K562 (cell line): ENCODE results near the gene IL4I1. TPM values are rescaled to one million over a fixed set of nuclear protein-coding genes. Genes with fewer than 3 reads are reported as not detected.

ENCODE experiments used
- CC2D1A ChIP-seq: fragments of 450-650 bp; IDR thresholded peaks from 2 replicates; pipeline ENCODE4 v1.6.1; 2017; ENCODE audit warnings: mild to moderate bottlenecking
- DIDO1 ChIP-seq: fragments of 450-650 bp; IDR thresholded peaks from 2 replicates; pipeline ENCODE4 v1.6.1; 2016; ENCODE audit warnings: low read depth, missing biosample characterization, missing genetic modification characterization
- KDM1A ChIP-seq, 2 experiments: fragments of 450-650 bp; IDR thresholded peaks; 2 replicates each; pipeline ENCODE4 v1.6.1; 2016; ENCODE audit warnings: mild to moderate bottlenecking in 2 of 2
- PCBP1 ChIP-seq: fragments of 200-400 bp; formaldehyde crosslinking; IDR thresholded peaks from 2 replicates; pipeline ENCODE4 v1.6.1; 2018; ENCODE audit warnings: mild to moderate bottlenecking, low read depth, low read length; ENCODE audit not compliant: poor library complexity, severe bottlenecking
- PHF21A ChIP-seq: fragments of 450-650 bp; IDR thresholded peaks from 2 replicates; pipeline ENCODE4 v1.6.1; 2017; ENCODE audit warnings: low read depth, borderline replicate concordance
- POLR2G ChIP-seq: fragments of 200-400 bp; formaldehyde crosslinking; IDR thresholded peaks from 2 replicates; pipeline ENCODE4 v1.6.1; 2017; ENCODE audit warnings: low read depth, mild to moderate bottlenecking, antibody characterized with exemption, low read length, moderate library complexity
- polyA plus RNA-seq, 8 experiments: library from polyadenylated mRNA; depleted of rRNA in 4 of 8; stranded (reverse) in 5 of 8; unstranded in 3 of 8; fragments of >200 nt; fragmentation: Nextera tagmentation in 2 of 8; fragmentation: Illumina TruSeq in 1 of 8; extraction: Ambion mirVana in 2 of 8; extraction: Trizol in 1 of 8; gene quantifications; 2 replicates each; pipeline versions ENCODE4 v1.2.1 to v1.2.3, GENCODE V29; 2011 to 2014; ENCODE audit warnings: inconsistent platforms in 1 of 8, missing spikeins in 1 of 8
- total RNA-seq, 7 experiments: library from RNA; depleted of rRNA in 6 of 7; stranded (reverse); fragments of >200 nt in 6 of 7; fragmentation: Illumina TruSeq in 2 of 7; extraction: Trizol in 2 of 7; gene quantifications; 2 replicates each; pipeline versions ENCODE4 v1.2.1 to v1.2.3, GENCODE V29; 2011 to 2021; ENCODE audit warnings: low replicate concordance in 1 of 7
- TF ChIP-seq, protein P1 (sequence below), 2 experiments: fragments of 450-650 bp; conservative IDR thresholded peaks; 2 replicates each; pipeline ENCODE4 v1.6.1; 2017; ENCODE audit warnings: mild to moderate bottlenecking in 2 of 2, moderate library complexity in 2 of 2

Gene IL4I1
- total and polyA plus RNA-seq, 9 of the 15 experiments (the other 6 are each of a cell fraction or from before 2014, with no cell fraction given) = 0.06 to 0.95 (median 0.43) TPM; not detected in 2

DNA sequence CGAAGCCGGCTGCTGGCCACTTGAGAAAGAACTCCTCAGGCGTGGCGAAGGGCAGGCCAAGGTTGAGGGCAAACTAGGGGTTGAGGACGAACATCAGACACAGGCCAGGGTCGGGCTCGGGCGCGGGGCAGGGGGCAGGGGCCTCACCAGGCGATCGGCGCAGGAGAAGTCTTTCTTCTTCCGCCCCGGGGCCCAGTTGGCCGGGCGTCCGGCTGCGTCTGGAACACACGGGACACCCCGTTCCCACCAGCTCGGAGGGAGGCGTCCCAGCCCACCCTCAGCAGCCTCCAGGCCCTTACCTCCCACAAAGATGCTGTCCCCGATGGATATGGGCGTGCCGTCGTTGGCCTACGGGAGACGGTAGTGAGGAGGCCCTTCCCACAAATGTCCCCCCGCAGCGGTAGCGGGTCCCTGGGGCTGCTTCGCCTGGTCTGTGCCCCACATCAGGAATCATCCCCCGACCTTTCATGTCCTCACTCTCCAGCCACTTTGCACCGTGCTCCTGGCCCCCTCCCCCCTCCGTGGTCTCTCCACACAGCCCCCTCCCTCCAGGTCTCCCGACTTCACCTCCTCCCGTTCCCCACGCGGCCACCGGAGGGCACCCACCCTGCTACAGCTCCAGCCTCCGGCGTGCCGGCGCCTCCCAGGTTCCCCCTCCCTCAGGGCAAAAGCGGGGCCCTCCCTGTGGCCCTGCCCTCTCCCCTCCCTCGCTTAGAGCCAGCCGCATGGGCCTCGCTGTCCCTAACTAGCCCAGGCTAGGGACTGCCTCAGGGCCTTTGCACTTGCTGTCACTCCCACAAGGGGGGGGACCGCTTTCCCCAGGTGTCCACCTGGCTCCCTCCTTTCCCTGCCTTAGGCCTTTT is 34.1 kb downstream of the IL4I1 start (continued):
- TF ChIP-seq, protein P1, sequence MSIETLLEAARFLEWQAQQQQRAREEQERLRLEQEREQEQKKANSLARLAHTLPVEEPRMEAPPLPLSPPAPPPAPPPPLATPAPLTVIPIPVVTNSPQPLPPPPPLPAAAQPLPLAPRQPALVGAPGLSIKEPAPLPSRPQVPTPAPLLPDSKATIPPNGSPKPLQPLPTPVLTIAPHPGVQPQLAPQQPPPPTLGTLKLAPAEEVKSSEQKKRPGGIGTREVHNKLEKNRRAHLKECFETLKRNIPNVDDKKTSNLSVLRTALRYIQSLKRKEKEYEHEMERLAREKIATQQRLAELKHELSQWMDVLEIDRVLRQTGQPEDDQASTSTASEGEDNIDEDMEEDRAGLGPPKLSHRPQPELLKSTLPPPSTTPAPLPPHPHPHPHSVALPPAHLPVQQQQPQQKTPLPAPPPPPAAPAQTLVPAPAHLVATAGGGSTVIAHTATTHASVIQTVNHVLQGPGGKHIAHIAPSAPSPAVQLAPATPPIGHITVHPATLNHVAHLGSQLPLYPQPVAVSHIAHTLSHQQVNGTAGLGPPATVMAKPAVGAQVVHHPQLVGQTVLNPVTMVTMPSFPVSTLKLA (conservative IDR thresholded peaks at IDR 0.05) = 0 out of 4 replicates have a peak, but pooled peaks of 1 of the 2 experiments have one; percentile 37
- TF ChIP-seq KDM1A (IDR thresholded peaks at IDR 0.05) (peak in 1 of 2 experiments; percentile 62; a peak in 1 of 4 replicates), CC2D1A (no peak), POLR2G (peak; percentile 51), PHF21A (no peak), DIDO1 (no peak), PCBP1 (peak; percentile 55)
